Activated T-cell treated with anti-CD3 and anti-CD28 coated beads for 48 hours (primary cell): Measurements from ENCODE around the gene FRYL.
"Not testable (repeated sequence)": the region's sequence is repeated elsewhere in the genome, so short reads cannot be mapped to it uniquely, and the experiment has no call there.

Experiments used
- DNase-seq: peaks from one replicate; pipeline ENCODE4 v3.0.0-alpha.2; 2020; ENCODE audit warnings: low read depth

The FRYL gene

GRCh38 chr4:48785302-48785701 lies 5.2 kb upstream of the FRYL start:
- no peak for DNase-seq

- no peak for DNase-seq
These were observed 1.9 kb upstream of the FRYL start for GRCh38 chr4:48781968-48782367.

- no peak for DNase-seq
These were observed 761 bp upstream of the FRYL start for GRCh38 chr4:48780865-48781214.

GRCh38 chr4:48779095-48779997 lies 733 bp downstream of the FRYL start:
- peak; percentile 63 for DNase-seq

- no peak for DNase-seq
These were observed 1.5 kb downstream of the FRYL start for GRCh38 chr4:48778431-48779094.

- no peak for DNase-seq
These were observed 2.3 kb downstream of the FRYL start for GRCh38 chr4:48777739-48778138.

GRCh38 chr4:48774760-48775710 lies 5.0 kb downstream of the FRYL start:
- DNase-seq, result no peak

GRCh38 chr4:48772556-48772955 lies 7.5 kb downstream of the FRYL start:
- no peak for DNase-seq

GRCh38 chr4:48767055-48767929 lies 12.8 kb downstream of the FRYL start:
- no peak for DNase-seq

GRCh38 chr4:48766131-48766792 lies 13.8 kb downstream of the FRYL start:
- DNase-seq, result no peak

- DNase-seq, result no peak
These were observed 17.7 kb downstream of the FRYL start for GRCh38 chr4:48762408-48762807.

- DNase-seq, result no peak
These were observed 18.8 kb downstream of the FRYL start for GRCh38 chr4:48761286-48761685.

- DNase-seq, result not testable (repeated sequence)
These were observed 21.4 kb downstream of the FRYL start for GRCh38 chr4:48758703-48759102.

- no peak for DNase-seq
These were observed 23.3 kb downstream of the FRYL start for GRCh38 chr4:48756689-48757220.

GRCh38 chr4:48755281-48755680 lies 24.8 kb downstream of the FRYL start:
- DNase-seq, result no peak

- DNase-seq, result no peak
These were observed 26.9 kb downstream of the FRYL start for GRCh38 chr4:48753159-48753558.

- DNase-seq, result no peak
These were observed 27.4 kb downstream of the FRYL start for GRCh38 chr4:48752726-48753125.

- DNase-seq, result no peak
These were observed 27.8 kb downstream of the FRYL start for GRCh38 chr4:48752246-48752645.

GRCh38 chr4:48748949-48749596 lies 31.0 kb downstream of the FRYL start:
- DNase-seq, result no peak
